GM13976 (cell line): ENCODE measurements around the gene TTC5.
"Not testable (repeated sequence)": the region's sequence is repeated elsewhere in the genome, so short reads cannot be mapped to it uniquely, and the experiment has no call there.

Source experiments
- DNase-seq: peaks from one replicate; pipeline ENCODE4 v3.0.0; 2012; ENCODE audit warnings: low spot score
- CTCF ChIP-seq: IDR thresholded peaks from 2 replicates; pipeline ENCODE4 v1.5.1; 2012; ENCODE audit warnings: borderline replicate concordance, mild to moderate bottlenecking; ENCODE audit not compliant: insufficient read depth; ENCODE audit errors: extremely low read depth, missing control alignments, control extremely low read depth
- in situ Hi-C: fragments of 300-500 bp; cut with MboI; formaldehyde crosslinking; loops from one replicate; pipeline ENCODE4 v1.12.0; 2022; ENCODE audit warnings: low sequenced_read_pairs, mixed read lengths, inconsistent platforms; ENCODE audit not compliant: unreplicated experiment

The TTC5 gene

GRCh38 chr14:20277409-20277808 is 28.3 kb downstream of the TTC5 start:
- in situ Hi-C loops: no loop called here
- TF ChIP-seq CTCF: no peak

GRCh38 chr14:20274062-20274461 is 31.7 kb downstream of the TTC5 start:
- no peak for DNase-seq
- TF ChIP-seq CTCF: no peak
- in situ Hi-C loops: no loop called here

More at GRCh38 chr14:20277409-20277808, 28.3 kb downstream of the TTC5 start:
- DNase-seq: no peak

GRCh38 chr14:20264361-20264760 is 41.4 kb downstream of the TTC5 start:
- in situ Hi-C loops, DNase-seq: not testable (repeated sequence)

GRCh38 chr14:20262642-20263128 is 43.1 kb downstream of the TTC5 start:
- no peak for TF ChIP-seq CTCF
- in situ Hi-C loops: no loop called here
- DNase-seq: no peak

- no peak for DNase-seq
- in situ Hi-C loops: no loop called here
- peak; percentile 4 for TF ChIP-seq CTCF
Observed at GRCh38 chr14:20247646-20248246, 58.0 kb downstream of the TTC5 start.
